Measurements from ENCODE around the gene NSD2. TPM values are rescaled to one million over a fixed set of nuclear protein-coding genes. Genes with fewer than 3 reads are reported as not detected.

NSD2 gene
- total and polyA plus RNA-seq, 4 donors, result 5.1 to 71.5 (median 11.6) TPM

DNA sequence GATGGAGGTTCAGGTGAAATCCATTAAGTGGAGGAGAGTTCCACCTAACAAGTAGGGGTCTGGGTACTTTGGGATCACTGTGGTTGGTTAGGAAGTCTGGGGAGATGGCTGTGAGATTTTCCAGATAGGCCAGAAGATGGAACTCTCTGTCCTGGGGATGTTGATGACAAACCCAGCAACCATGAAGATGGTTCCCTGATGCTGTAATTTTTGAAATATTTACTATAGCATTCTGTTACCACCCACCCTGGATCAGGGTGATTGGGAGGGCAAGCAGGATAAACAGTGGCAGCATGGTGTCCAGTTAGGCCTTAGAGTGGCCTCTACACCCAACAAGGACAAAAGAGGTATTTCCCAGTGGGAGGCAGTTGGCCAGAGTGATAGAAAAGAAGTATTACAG, 153.5 kb downstream of the NSD2 start:
- H3K27me3 ChIP-seq (ENCODE audit: control insufficient read depth in 4 of 4, insufficient read depth in 4 of 4, low read length in 3 of 4), result peaks cover 0 to 3% (median 0%) of the 10 kb centered on the region in 4 donors

DNA sequence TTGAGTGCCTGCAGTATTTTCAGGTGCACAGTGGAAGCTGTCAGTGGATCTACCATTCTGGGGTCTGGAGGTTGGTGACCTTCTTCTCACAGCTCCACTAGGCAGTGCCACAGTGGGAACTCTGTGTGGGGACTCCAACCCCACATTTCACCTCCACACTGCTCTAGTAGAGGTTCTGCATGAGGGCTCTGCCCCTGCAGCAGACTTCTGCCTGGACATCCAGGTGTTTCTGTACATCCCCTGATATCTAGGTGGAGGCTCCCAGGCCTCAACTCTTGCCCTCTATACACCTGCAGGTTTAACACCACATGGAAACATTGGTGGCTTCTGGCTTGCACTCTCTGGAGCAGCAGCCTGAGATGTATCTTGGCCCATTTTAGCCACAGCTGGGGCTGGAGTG, 154.6 kb downstream of the NSD2 start:
- Histone ChIP-seq H3K9me3 (ENCODE audit: control insufficient read depth in 4 of 4, low read length in 3 of 4) (peaks cover 0 to 3% (median under 1%) of the 10 kb centered on the region in 4 donors), H3K4me1 (ENCODE audit: control insufficient read depth in 4 of 4, insufficient read depth in 4 of 4, low read length in 3 of 4) (no peaks in the 10 kb centered on the region), H3K36me3 (ENCODE audit: control insufficient read depth in 4 of 4, insufficient read depth in 3 of 4, low read depth in 1 of 4, low read length in 3 of 4) (no peaks in the 10 kb centered on the region), H3K4me3 (ENCODE audit: low read depth in 1 of 3, low read length in 3 of 3) (no peak overlapping the region), H3K9ac (ENCODE audit: low read depth in 1 of 2, low read length in 2 of 2) (no peak overlapping the region), H3K27me3 (ENCODE audit: control insufficient read depth in 4 of 4, insufficient read depth in 4 of 4, low read length in 3 of 4) (peaks cover 0 to 3% (median 0%) of the 10 kb centered on the region in 4 donors), H3K27ac (ENCODE audit: low read depth in 1 of 2, low read length in 2 of 2) (no peak overlapping the region)
- DNase-seq (ENCODE audit: low spot score), result no peak
- TF ChIP-seq, protein P1, sequence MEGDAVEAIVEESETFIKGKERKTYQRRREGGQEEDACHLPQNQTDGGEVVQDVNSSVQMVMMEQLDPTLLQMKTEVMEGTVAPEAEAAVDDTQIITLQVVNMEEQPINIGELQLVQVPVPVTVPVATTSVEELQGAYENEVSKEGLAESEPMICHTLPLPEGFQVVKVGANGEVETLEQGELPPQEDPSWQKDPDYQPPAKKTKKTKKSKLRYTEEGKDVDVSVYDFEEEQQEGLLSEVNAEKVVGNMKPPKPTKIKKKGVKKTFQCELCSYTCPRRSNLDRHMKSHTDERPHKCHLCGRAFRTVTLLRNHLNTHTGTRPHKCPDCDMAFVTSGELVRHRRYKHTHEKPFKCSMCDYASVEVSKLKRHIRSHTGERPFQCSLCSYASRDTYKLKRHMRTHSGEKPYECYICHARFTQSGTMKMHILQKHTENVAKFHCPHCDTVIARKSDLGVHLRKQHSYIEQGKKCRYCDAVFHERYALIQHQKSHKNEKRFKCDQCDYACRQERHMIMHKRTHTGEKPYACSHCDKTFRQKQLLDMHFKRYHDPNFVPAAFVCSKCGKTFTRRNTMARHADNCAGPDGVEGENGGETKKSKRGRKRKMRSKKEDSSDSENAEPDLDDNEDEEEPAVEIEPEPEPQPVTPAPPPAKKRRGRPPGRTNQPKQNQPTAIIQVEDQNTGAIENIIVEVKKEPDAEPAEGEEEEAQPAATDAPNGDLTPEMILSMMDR (IDR thresholded peaks at IDR 0.05; ENCODE audit: low read depth, low read length, missing input control), result no peak
- no peak for TF ChIP-seq NR2F2 (IDR thresholded peaks at IDR 0.05)
- TF ChIP-seq TAF1 (conservative IDR thresholded peaks at IDR 0.05), result no peak
- no peak for TF ChIP-seq SP1 (IDR thresholded peaks at IDR 0.05)
- TF ChIP-seq EGR1 (IDR thresholded peaks at IDR 0.05; ENCODE audit: low read depth in 2 of 2), result no peak
- TF ChIP-seq YY1 (IDR thresholded peaks at IDR 0.05), result no peak
- TF ChIP-seq HNF4G (IDR thresholded peaks at IDR 0.05), result no peak
- TF ChIP-seq JUND (IDR thresholded peaks at IDR 0.05), result no peak

More for the DNA sequence above, 153.5 kb downstream of the NSD2 start:
- no peak overlapping the region for H3K27ac ChIP-seq (ENCODE audit: low read depth in 1 of 2, low read length in 2 of 2)
- no peak overlapping the region for H3K9ac ChIP-seq (ENCODE audit: low read depth in 1 of 2, low read length in 2 of 2)
- no peak for DNase-seq (ENCODE audit: low spot score)
- no peak overlapping the region for H3K4me3 ChIP-seq (ENCODE audit: low read depth in 1 of 3, low read length in 3 of 3)
- H3K9me3 ChIP-seq (ENCODE audit: control insufficient read depth in 4 of 4, low read length in 3 of 4), result peaks cover 0 to 3% (median under 1%) of the 10 kb centered on the region in 4 donors
- H3K36me3 ChIP-seq (ENCODE audit: control insufficient read depth in 4 of 4, insufficient read depth in 3 of 4, low read depth in 1 of 4, low read length in 3 of 4), result no peaks in the 10 kb centered on the region
- H3K4me1 ChIP-seq (ENCODE audit: control insufficient read depth in 4 of 4, insufficient read depth in 4 of 4, low read length in 3 of 4), result no peaks in the 10 kb centered on the region
- TF ChIP-seq, protein P2, sequence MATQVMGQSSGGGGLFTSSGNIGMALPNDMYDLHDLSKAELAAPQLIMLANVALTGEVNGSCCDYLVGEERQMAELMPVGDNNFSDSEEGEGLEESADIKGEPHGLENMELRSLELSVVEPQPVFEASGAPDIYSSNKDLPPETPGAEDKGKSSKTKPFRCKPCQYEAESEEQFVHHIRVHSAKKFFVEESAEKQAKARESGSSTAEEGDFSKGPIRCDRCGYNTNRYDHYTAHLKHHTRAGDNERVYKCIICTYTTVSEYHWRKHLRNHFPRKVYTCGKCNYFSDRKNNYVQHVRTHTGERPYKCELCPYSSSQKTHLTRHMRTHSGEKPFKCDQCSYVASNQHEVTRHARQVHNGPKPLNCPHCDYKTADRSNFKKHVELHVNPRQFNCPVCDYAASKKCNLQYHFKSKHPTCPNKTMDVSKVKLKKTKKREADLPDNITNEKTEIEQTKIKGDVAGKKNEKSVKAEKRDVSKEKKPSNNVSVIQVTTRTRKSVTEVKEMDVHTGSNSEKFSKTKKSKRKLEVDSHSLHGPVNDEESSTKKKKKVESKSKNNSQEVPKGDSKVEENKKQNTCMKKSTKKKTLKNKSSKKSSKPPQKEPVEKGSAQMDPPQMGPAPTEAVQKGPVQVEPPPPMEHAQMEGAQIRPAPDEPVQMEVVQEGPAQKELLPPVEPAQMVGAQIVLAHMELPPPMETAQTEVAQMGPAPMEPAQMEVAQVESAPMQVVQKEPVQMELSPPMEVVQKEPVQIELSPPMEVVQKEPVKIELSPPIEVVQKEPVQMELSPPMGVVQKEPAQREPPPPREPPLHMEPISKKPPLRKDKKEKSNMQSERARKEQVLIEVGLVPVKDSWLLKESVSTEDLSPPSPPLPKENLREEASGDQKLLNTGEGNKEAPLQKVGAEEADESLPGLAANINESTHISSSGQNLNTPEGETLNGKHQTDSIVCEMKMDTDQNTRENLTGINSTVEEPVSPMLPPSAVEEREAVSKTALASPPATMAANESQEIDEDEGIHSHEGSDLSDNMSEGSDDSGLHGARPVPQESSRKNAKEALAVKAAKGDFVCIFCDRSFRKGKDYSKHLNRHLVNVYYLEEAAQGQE (IDR thresholded peaks at IDR 0.05), result no peak
- no peak for TF ChIP-seq SP1 (IDR thresholded peaks at IDR 0.05)
- no peak for TF ChIP-seq FOXA2 (IDR thresholded peaks at IDR 0.05)
- TF ChIP-seq YY1 (IDR thresholded peaks at IDR 0.05), result no peak
- no peak for TF ChIP-seq GABPA (IDR thresholded peaks at IDR 0.05 in 1 of 2, conservative IDR thresholded peaks at IDR 0.05 in 1 of 2)
- no peak for TF ChIP-seq RAD21 (IDR thresholded peaks at IDR 0.05)
- no peak for TF ChIP-seq EGR1 (IDR thresholded peaks at IDR 0.05; ENCODE audit: low read depth in 2 of 2)
- no peak for TF ChIP-seq NR2F2 (IDR thresholded peaks at IDR 0.05)
- TF ChIP-seq, protein P1 (IDR thresholded peaks at IDR 0.05; ENCODE audit: low read depth, low read length, missing input control), result no peak
- TF ChIP-seq HNF4A (conservative IDR thresholded peaks at IDR 0.05), result no peak
- TF ChIP-seq TAF1 (conservative IDR thresholded peaks at IDR 0.05), result no peak
- TF ChIP-seq HNF4G (IDR thresholded peaks at IDR 0.05), result no peak
- TF ChIP-seq, protein P3, sequence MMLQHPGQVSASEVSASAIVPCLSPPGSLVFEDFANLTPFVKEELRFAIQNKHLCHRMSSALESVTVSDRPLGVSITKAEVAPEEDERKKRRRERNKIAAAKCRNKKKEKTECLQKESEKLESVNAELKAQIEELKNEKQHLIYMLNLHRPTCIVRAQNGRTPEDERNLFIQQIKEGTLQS (IDR thresholded peaks at IDR 0.05), result no peak
- TF ChIP-seq, protein P4, sequence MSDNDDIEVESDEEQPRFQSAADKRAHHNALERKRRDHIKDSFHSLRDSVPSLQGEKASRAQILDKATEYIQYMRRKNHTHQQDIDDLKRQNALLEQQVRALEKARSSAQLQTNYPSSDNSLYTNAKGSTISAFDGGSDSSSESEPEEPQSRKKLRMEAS (IDR thresholded peaks at IDR 0.05), result no peak
- TF ChIP-seq RXRA (IDR thresholded peaks at IDR 0.05), result no peak
- TF ChIP-seq, protein P5, sequence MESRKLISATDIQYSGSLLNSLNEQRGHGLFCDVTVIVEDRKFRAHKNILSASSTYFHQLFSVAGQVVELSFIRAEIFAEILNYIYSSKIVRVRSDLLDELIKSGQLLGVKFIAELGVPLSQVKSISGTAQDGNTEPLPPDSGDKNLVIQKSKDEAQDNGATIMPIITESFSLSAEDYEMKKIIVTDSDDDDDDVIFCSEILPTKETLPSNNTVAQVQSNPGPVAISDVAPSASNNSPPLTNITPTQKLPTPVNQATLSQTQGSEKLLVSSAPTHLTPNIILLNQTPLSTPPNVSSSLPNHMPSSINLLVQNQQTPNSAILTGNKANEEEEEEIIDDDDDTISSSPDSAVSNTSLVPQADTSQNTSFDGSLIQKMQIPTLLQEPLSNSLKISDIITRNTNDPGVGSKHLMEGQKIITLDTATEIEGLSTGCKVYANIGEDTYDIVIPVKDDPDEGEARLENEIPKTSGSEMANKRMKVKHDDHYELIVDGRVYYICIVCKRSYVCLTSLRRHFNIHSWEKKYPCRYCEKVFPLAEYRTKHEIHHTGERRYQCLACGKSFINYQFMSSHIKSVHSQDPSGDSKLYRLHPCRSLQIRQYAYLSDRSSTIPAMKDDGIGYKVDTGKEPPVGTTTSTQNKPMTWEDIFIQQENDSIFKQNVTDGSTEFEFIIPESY (IDR thresholded peaks at IDR 0.05), result no peak
- no peak for TF ChIP-seq FOXA1 (IDR thresholded peaks at IDR 0.05)
- no peak for TF ChIP-seq JUND (IDR thresholded peaks at IDR 0.05)

Data from liver (tissue), 9 donors.